ENCODE data around the gene IGFBP6. TPM values are rescaled to one million over a fixed set of nuclear protein-coding genes. Genes with fewer than 3 reads are reported as not detected.

The IGFBP6 gene
- total RNA-seq, 1 experiment from 2014 or later: 6.4 TPM

- ChIA-PET POLR2A (interaction anchor here (0.5 kb wide), 1 partner anchor 163 kb away, joined by 4 read pairs; no protein-coding TSS in a partner anchor), CTCF (interaction anchor here (0.7 to 8.7 kb wide), 7 partner anchors 9 to 130 kb away, joined by 3 to 97 read pairs (median 4); partner anchors contain the start of gene SPRYD3)
- Mint-ChIP-seq H3K9me3 (no peaks in the 10 kb centered on the region), H3K4me1 (peaks cover 47% of the 10 kb centered on the region), H3K36me3 (peaks cover 7% of the 10 kb centered on the region), H3K27me3 (ENCODE audit: low read depth) (peaks cover 17% of the 10 kb centered on the region), H3K27ac (no peak overlapping the region; the same call in 1 of the 2 replicates), H3K4me3 (peak overlapping the region; percentile 62)
- no peak for ATAC-seq
- no peak for DNase-seq (ENCODE audit: low spot score)
- TF ChIP-seq GABPB1 (CRISPR knock-in tag; IDR thresholded peaks at IDR 0.05) (peak; percentile 84), IRF1 (CRISPR knock-in tag; IDR thresholded peaks at IDR 0.05) (no peak)
These were observed 46.2 kb upstream of the IGFBP6 start for GRCh38 chr12:53051058-53051880.

GRCh38 chr12:53051881-53052412 is 45.5 kb upstream of the IGFBP6 start:
- DNase-seq (ENCODE audit: low spot score) (no peak), ATAC-seq (no peak)
- CTCF ChIA-PET: interaction anchor here (1.2 to 8.7 kb wide), 5 partner anchors 8 to 129 kb away, joined by 3 to 97 read pairs (median 33); partner anchors contain the start of gene SPRYD3
- Mint-ChIP-seq H3K9me3 (no peaks in the 10 kb centered on the region), H3K4me1 (peaks cover 46% of the 10 kb centered on the region), H3K4me3 (no peak overlapping the region), H3K27ac (no peak overlapping the region), H3K27me3 (ENCODE audit: low read depth) (peaks cover 21% of the 10 kb centered on the region), H3K36me3 (peaks cover 7% of the 10 kb centered on the region)
- POLR2A ChIA-PET: interaction anchor here (0.5 kb wide), 1 partner anchor 163 kb away, joined by 4 read pairs; no protein-coding TSS in a partner anchor
- TF ChIP-seq SMAD4 (CRISPR knock-in tag; IDR thresholded peaks at IDR 0.05) (no peak), AFF4 (CRISPR knock-in tag; IDR thresholded peaks at IDR 0.05; ENCODE audit: borderline replicate concordance) (no peak), MYBL2 (CRISPR knock-in tag; IDR thresholded peaks at IDR 0.05) (no peak), PREB (CRISPR knock-in tag; IDR thresholded peaks at IDR 0.05; ENCODE audit: borderline replicate concordance) (no peak), ZNF425 (CRISPR knock-in tag; conservative IDR thresholded peaks at IDR 0.05) (no peak), ZBTB21 (CRISPR knock-in tag; IDR thresholded peaks at IDR 0.05; ENCODE audit: borderline replicate concordance) (no peak), ZNF263 (CRISPR knock-in tag; IDR thresholded peaks at IDR 0.05; ENCODE audit: low read depth) (no peak), NFE2L1 (CRISPR knock-in tag; IDR thresholded peaks at IDR 0.05) (no peak), NR3C1 (CRISPR knock-in tag; conservative IDR thresholded peaks at IDR 0.05; ENCODE audit: low read depth) (no peak), GTF2I (CRISPR knock-in tag; conservative IDR thresholded peaks at IDR 0.05) (no peak), ZNF232 (CRISPR knock-in tag; IDR thresholded peaks at IDR 0.05) (no peak), ZBTB43 (CRISPR knock-in tag; IDR thresholded peaks at IDR 0.05) (no peak), ATF6 (CRISPR knock-in tag; IDR thresholded peaks at IDR 0.05) (no peak)
- TF ChIP-seq, protein P1, sequence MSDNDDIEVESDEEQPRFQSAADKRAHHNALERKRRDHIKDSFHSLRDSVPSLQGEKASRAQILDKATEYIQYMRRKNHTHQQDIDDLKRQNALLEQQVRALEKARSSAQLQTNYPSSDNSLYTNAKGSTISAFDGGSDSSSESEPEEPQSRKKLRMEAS (CRISPR knock-in tag; IDR thresholded peaks at IDR 0.05): no peak
- TF ChIP-seq, protein P2, sequence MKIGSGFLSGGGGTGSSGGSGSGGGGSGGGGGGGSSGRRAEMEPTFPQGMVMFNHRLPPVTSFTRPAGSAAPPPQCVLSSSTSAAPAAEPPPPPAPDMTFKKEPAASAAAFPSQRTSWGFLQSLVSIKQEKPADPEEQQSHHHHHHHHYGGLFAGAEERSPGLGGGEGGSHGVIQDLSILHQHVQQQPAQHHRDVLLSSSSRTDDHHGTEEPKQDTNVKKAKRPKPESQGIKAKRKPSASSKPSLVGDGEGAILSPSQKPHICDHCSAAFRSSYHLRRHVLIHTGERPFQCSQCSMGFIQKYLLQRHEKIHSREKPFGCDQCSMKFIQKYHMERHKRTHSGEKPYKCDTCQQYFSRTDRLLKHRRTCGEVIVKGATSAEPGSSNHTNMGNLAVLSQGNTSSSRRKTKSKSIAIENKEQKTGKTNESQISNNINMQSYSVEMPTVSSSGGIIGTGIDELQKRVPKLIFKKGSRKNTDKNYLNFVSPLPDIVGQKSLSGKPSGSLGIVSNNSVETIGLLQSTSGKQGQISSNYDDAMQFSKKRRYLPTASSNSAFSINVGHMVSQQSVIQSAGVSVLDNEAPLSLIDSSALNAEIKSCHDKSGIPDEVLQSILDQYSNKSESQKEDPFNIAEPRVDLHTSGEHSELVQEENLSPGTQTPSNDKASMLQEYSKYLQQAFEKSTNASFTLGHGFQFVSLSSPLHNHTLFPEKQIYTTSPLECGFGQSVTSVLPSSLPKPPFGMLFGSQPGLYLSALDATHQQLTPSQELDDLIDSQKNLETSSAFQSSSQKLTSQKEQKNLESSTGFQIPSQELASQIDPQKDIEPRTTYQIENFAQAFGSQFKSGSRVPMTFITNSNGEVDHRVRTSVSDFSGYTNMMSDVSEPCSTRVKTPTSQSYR (CRISPR knock-in tag; IDR thresholded peaks at IDR 0.05): no peak

Data from WTC11 (cell line).